ENCODE results near the gene LRCH1. TPM values are rescaled to one million over a fixed set of nuclear protein-coding genes. Genes with fewer than 3 reads are reported as not detected.

The LRCH1 gene
- total RNA-seq, 1 donor: 6.9 TPM

DNA sequence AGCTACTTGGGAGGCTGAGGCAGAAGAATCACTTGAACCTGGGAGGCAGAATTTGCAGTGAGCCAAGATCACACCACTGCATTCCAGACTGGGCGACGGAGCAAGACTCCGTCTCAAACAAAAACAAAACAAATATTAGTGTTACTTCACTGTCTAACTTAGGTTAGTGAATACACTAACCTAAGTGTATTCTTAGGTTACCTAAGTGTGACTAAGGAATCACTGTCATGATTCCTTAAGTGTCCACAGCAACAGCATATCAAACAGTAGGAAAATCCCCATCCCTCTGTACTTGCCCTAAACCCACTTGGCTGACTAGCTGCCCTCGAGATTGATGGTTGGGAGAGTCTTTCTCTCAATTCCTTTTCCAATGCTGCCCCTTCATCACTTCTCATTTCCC lies 11.8 kb upstream of the LRCH1 start:
- Histone ChIP-seq H3K4me1 (ENCODE audit: insufficient read depth, low read length) (no peaks in the 10 kb centered on the region), H3K4me3 (ENCODE audit: insufficient read depth, low read length) (no peak overlapping the region), H3K27me3 (ENCODE audit: insufficient read depth, low read length) (peaks cover 3% of the 10 kb centered on the region), H4K20me1 (ENCODE audit: insufficient read depth, low read length) (no peaks in the 10 kb centered on the region), H3K79me2 (ENCODE audit: insufficient read depth, low read length) (no peaks in the 10 kb centered on the region), H3K27ac (ENCODE audit: low read depth, low read length) (no peak overlapping the region), H3K4me2 (ENCODE audit: insufficient read depth, low read length) (no peak overlapping the region), H2AFZ (ENCODE audit: low read length) (no peak overlapping the region), H3K36me3 (ENCODE audit: insufficient read depth, low read length) (no peaks in the 10 kb centered on the region), H3K9me3 (ENCODE audit: low read depth, low read length) (no peaks in the 10 kb centered on the region)
- no peak for DNase-seq (ENCODE audit: insufficient read length, low spot score, missing footprints)
- no peak for TF ChIP-seq CTCF (IDR thresholded peaks at IDR 0.05; ENCODE audit: extremely low read depth, low read depth, low read length)

DNA sequence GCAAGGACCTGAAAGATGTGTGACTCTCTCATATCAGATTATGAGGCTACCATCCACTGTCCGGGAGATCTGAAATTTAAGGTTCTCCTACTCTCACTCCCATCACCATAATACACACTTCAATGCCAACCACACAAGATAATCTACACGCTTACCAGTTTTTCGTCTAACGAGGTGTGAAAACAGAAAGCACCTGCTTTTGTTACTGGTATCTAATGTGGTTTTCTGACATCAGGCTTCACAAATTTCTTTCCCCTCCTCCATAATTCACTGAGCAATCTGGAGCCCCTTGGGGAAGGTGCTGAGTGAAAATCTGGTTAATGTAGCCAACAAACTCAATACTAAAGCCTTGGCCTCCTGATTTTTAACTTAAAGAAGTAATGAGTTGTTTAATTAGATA lies 10.1 kb upstream of the LRCH1 start:
- peaks cover 3% of the 10 kb centered on the region for H3K27me3 ChIP-seq (ENCODE audit: insufficient read depth, low read length)
- no peak for DNase-seq (ENCODE audit: insufficient read length, low spot score, missing footprints)
- no peak overlapping the region for H3K27ac ChIP-seq (ENCODE audit: low read depth, low read length)
- no peak for TF ChIP-seq CTCF (IDR thresholded peaks at IDR 0.05; ENCODE audit: extremely low read depth, low read depth, low read length)
- no peaks in the 10 kb centered on the region for H3K36me3 ChIP-seq (ENCODE audit: insufficient read depth, low read length)
- H4K20me1 ChIP-seq (ENCODE audit: insufficient read depth, low read length): no peaks in the 10 kb centered on the region
- H3K79me2 ChIP-seq (ENCODE audit: insufficient read depth, low read length): no peaks in the 10 kb centered on the region
- H2AFZ ChIP-seq (ENCODE audit: low read length): no peak overlapping the region
- no peak overlapping the region for H3K4me3 ChIP-seq (ENCODE audit: insufficient read depth, low read length)
- no peaks in the 10 kb centered on the region for H3K4me1 ChIP-seq (ENCODE audit: insufficient read depth, low read length)
- no peaks in the 10 kb centered on the region for H3K9me3 ChIP-seq (ENCODE audit: low read depth, low read length)
- no peak overlapping the region for H3K4me2 ChIP-seq (ENCODE audit: insufficient read depth, low read length)

- Histone ChIP-seq H3K4me2 (ENCODE audit: insufficient read depth, low read length) (no peak overlapping the region), H3K27ac (ENCODE audit: low read depth, low read length) (no peak overlapping the region), H3K9me3 (ENCODE audit: low read depth, low read length) (no peaks in the 10 kb centered on the region), H3K4me3 (ENCODE audit: insufficient read depth, low read length) (no peak overlapping the region), H3K4me1 (ENCODE audit: insufficient read depth, low read length) (no peaks in the 10 kb centered on the region), H4K20me1 (ENCODE audit: insufficient read depth, low read length) (no peaks in the 10 kb centered on the region), H3K27me3 (ENCODE audit: insufficient read depth, low read length) (peaks cover 3% of the 10 kb centered on the region), H2AFZ (ENCODE audit: low read length) (no peak overlapping the region), H3K36me3 (ENCODE audit: insufficient read depth, low read length) (no peaks in the 10 kb centered on the region), H3K79me2 (ENCODE audit: insufficient read depth, low read length) (no peaks in the 10 kb centered on the region)
- DNase-seq (ENCODE audit: insufficient read length, low spot score, missing footprints): no peak
- no peak for TF ChIP-seq CTCF (IDR thresholded peaks at IDR 0.05; ENCODE audit: extremely low read depth, low read depth, low read length)
Observed at GRCh38 chr13:46543287-46543686, 9.7 kb upstream of the LRCH1 start.

DNA sequence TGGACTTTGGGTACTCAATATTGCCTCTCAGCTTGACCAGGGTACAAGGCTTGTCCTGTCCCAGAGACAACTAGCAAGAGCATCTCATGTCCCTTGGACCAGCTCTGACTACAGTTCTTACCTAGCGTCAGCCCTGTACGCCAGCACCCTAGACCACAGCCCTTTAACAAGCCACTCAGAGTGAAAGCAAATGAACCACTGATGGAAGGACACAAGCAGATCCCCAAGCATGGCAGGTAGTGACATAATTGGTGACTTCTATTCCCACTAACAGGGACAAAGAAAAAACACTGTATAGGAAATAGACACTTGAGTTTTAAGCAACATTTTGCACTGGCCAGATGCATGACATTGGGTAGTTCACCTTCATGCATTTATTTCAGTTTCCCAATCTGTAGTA lies 8.8 kb upstream of the LRCH1 start:
- Histone ChIP-seq H3K4me1 (ENCODE audit: insufficient read depth, low read length) (no peaks in the 10 kb centered on the region), H3K79me2 (ENCODE audit: insufficient read depth, low read length) (no peaks in the 10 kb centered on the region), H3K9me3 (ENCODE audit: low read depth, low read length) (no peaks in the 10 kb centered on the region), H3K27ac (ENCODE audit: low read depth, low read length) (no peak overlapping the region), H2AFZ (ENCODE audit: low read length) (no peak overlapping the region), H4K20me1 (ENCODE audit: insufficient read depth, low read length) (no peaks in the 10 kb centered on the region), H3K36me3 (ENCODE audit: insufficient read depth, low read length) (no peaks in the 10 kb centered on the region), H3K4me3 (ENCODE audit: insufficient read depth, low read length) (no peak overlapping the region), H3K4me2 (ENCODE audit: insufficient read depth, low read length) (no peak overlapping the region), H3K27me3 (ENCODE audit: insufficient read depth, low read length) (peaks cover 3% of the 10 kb centered on the region)
- DNase-seq (ENCODE audit: insufficient read length, low spot score, missing footprints): no peak
- no peak for TF ChIP-seq CTCF (IDR thresholded peaks at IDR 0.05; ENCODE audit: extremely low read depth, low read depth, low read length)
